HG02943 (cell line): ENCODE measurements around the gene PCMT1.
"Not testable (repeated sequence)": the region's sequence is repeated elsewhere in the genome, so short reads cannot be mapped to it uniquely, and the experiment has no call there.

Experiments used
- ATAC-seq: cut with Tn5 transposase; IDR thresholded peaks from one replicate; pipeline ENCODE4 v1.9.1; 2021; ENCODE audit warnings: mild to moderate bottlenecking, low read depth, moderate library complexity; ENCODE audit not compliant: unreplicated experiment

The PCMT1 gene

DNA sequence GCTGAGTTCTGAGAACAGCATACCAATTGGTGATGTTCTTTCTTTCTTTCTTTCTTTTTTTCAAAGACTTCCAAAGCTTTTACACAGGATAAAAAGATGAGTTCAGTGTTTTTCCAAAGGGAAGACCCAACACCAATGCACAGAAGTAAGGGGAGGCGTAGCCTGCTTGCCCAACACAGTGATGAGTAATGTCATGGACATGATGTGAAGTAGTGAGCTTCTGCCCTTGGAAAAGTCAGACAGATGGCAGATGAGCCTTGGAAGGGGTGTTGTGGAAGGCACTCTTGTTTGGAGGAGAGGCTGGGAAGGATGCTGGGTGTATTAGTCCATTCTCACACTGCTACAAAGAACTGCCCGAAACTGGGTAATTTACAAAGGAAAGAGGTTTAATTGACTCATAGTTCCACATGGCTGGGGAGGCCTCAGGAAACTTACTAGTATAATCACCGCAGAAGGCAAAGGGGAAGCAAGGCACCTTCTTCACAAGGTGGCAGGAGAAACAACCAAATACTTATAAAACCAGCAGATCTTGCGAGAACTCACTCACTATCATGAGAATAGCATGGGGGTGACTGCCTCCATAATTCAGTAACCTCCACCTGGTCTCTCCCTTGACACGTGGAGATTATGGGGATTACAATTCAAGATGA is 102.0 kb downstream of the PCMT1 start:
- no peak for ATAC-seq

DNA sequence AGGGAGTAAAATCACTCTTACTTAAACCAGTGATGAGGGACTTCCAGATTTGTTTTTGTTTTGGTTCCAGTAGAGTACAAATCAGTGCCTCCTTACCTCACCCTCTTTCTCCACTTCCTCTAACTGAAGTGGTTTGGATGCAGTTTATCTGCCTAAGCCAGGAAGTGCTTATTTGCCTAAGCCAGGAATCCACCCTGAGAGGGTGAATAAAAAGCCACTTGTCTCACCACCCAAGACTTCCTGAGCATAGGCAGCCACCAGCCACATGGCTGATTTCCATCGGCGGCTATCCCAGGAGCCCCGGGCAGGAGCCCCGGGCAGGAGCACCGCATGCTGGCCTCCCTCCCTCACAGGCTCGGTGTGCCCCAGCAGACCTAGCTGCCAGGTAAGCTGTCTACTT is 102.6 kb downstream of the PCMT1 start:
- ATAC-seq: no peak

DNA sequence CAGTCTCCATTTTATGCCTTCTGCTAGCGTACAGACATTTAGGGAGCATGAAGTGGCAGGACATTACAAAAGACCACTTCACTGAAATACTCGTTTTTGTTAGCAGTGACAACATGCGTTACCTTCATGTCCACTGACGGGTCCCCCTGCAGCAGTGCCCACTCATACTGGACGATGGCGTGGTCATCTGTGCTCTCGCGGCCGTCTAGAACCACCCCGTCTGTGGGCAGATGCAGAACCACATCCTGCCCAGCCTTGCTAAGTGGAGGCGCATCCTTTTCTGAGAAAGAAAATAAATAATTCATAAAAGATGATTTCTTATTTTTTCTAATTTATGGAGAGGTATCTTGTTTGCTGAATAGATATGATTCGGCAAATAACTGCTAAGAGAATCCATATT is 103.3 kb downstream of the PCMT1 start:
- no peak for ATAC-seq

DNA sequence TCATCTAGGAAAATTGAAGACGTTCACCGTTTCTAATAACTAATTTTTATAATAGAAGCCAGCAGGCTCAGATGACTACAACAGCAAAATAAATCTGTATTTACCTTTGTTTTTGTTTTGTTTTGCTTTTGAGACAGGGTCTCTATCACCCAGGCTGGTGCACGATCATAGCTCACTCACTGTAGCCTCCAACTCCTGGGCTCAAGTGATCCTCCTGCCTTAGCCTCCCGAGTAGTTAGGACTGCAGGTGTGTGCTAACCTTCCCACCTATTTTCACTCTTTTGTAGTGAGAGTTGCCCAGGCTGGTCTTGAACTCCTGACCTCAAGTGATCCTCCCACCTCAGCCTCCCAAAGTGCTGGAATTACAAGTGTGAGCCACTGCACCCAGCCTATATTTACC is 104.5 kb downstream of the PCMT1 start:
- not testable (repeated sequence) for ATAC-seq

DNA sequence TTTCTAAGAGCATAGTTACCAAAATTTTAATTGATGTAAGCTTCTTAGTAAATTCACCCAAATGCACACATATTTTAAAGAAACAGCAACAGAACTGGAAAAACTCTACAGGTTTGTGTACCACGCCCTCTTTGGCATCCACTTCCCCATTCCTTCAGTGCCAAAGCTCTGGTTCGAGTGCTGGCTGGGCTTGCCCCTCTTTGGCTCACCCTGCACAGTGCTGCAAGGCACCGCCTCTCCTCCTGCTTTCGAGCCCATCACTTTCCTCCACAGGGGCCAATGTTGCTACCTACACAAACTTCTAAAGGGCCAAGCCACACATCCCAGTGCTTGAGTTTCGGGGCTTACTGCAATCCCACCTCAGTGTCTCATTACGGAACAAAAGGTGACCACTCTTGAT is 105.0 kb downstream of the PCMT1 start:
- no peak for ATAC-seq

DNA sequence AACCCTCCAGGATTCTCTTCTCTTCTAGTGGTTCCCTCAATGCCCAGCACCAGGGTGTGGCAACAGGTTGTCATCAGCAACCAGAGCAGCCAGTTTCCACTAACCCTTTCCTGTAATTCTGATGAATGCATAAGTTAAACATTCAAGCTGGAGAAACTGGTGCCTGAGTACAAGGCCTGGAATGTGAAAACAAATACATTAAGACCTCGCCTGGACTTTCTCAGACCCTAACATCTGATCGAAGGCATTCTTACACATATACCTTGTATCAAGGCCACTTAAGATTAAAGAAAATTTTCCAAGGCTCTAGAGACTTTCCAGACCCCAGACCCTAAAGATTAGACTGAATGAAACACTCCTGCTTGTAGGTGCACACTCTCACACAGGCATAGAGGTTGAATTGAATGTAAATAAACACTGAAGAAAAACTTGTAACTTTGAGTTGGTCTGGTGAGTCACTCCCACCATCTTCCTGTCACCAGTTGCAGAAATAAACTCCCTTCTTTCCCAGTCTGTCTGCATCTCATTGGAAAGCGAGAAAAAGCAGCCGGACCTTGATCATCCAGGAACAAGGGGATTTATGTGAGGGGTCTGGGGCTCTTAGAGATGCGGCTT is 105.6 kb downstream of the PCMT1 start:
- ATAC-seq: no peak

DNA sequence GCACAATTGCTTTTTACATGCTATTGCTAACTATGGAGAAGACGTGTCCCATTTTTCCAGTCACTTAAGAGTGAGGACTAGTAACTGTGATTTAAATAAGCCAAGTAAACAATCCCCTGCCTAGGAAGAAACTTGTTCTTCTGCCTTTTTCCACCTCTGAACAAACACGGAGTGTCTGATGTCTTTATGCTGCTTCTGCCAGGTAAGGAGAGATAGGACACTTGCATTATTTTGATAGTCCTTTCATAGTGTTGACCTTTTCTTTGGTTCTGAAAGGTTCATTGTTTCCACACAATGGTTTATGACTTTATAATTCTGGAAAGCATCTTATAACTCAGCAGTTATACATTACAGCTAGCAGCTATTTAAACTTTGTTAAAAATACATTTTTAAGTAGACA is 106.2 kb downstream of the PCMT1 start:
- no peak for ATAC-seq

DNA sequence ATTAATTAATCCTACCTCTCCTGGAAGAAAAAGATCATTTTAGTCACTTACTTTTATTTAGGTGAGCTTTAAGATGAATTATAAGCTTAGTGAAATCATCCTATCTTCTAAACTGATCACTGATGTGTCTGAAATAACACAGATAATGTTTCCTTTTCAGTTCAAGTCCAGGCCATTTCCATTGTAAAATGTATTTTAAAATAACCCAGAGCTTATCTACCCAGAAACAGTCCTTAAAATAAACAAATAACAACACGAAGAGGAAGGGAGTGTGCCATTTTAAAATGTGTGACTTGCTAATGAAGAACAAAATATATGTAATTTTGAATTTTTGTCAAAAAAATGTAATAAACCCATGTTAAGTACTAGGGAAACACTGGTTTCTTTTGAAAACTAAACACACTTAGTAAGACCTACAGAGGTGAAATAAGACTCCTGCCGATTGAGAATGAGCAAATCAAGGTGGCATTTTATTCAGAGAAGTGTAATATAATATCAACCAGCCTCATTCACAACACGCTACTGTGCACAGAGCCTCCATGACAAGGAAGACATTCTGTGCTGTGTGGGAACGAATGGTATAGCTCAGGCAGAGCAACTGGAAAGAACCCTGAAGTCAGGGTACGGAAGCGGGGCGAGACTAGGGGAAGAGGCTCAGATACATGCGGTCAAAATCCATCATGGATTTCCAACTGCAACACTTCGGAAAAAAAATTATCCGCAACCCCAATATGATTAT is 106.9 kb downstream of the PCMT1 start:
- no peak for ATAC-seq

DNA sequence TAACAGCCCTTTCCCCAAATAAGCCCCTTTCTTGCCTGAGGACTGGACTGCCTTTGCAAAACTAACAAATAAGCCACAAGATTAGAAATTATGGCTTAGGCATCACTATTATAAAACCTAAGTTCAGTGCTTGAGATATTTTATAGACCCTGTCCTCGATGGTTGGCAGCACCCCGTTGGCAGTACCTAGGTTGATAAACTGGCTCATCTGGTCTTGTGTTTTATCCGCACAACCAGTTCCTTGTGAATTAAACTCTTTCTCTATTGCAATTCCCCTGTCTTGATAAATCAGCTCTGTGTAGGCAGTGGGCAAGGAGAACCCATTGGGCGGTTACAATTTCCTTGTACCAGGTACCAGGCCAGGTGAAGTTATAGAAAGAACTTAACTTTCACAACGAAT is 108.0 kb downstream of the PCMT1 start:
- ATAC-seq: no peak

DNA sequence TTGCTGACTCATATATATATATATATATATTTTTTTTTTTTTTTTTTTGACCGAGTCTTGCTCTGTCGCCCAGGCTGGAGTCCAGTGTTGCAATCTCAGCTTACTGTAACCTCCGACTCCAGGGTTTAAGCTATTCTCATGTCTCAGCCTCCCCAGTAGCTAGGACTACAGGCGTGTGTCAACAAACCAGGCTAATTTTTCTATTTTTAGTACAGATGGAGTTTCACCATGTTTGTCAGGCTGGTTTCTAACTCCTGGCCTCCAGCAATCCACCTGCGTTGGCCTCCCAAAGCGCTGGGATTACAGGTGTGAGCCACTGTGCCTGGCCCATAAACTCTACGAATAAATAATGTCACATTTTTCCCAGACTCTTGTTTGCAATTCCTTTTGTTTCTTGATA is 109.8 kb downstream of the PCMT1 start:
- ATAC-seq: no peak

DNA sequence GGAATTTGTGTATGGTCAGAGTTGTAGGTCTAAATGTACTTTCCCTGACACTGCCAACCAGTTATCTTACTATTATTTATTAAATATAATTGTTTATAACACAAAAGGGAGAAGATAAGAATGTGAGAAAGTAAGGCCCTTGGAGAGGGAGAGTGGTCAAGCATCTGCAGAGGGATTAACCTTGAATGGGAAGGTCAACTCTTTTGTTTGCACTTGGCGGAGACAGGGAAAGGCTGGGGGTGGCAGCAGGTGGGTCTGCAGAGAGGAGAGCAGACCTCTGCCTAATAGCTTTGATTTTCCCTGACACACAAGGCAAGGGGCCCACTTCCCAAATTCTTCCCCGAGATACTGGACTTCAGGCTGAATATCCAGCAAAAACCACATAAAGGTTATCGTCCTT is 110.4 kb downstream of the PCMT1 start:
- ATAC-seq: no peak

DNA sequence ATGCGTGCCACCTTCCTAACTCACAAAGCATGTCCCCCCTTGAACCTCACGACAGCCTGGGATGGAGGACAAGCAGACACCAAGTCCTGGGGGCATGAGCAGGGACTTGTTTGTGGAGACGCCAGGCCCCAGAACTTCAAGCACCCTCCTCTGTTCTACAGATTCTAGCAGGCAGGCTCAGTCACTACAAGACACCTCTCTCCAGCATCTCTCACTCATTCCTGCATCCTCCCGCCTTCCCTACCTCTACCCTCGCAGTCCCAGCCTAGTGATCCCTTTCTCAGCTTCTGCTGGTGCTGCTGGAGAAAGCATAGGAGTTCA is 110.9 kb downstream of the PCMT1 start:
- no peak for ATAC-seq
